Suprapubic skin (tissue), 3 donors: ENCODE results near the gene SPTBN1.

Experiments
- EP300 ChIP-seq: sonication (generic); formaldehyde crosslinking; IDR thresholded peaks from one replicate; pipeline ENCODE4 v1.6.1; 2017; ENCODE audit warnings: antibody characterized with exemption
- TF ChIP-seq, protein P1 (sequence below), 2 donors: fragments of 200-600 bp in 1 of 2; fragments of 450-650 bp in 1 of 2; sonication (generic) in 1 of 2; IDR thresholded peaks; one replicate each; pipeline ENCODE4 v1.5.1; 2016 to 2019; ENCODE audit warnings: antibody characterized with exemption in 2 of 2, mild to moderate bottlenecking in 1 of 2, moderate library complexity in 1 of 2

DNA sequence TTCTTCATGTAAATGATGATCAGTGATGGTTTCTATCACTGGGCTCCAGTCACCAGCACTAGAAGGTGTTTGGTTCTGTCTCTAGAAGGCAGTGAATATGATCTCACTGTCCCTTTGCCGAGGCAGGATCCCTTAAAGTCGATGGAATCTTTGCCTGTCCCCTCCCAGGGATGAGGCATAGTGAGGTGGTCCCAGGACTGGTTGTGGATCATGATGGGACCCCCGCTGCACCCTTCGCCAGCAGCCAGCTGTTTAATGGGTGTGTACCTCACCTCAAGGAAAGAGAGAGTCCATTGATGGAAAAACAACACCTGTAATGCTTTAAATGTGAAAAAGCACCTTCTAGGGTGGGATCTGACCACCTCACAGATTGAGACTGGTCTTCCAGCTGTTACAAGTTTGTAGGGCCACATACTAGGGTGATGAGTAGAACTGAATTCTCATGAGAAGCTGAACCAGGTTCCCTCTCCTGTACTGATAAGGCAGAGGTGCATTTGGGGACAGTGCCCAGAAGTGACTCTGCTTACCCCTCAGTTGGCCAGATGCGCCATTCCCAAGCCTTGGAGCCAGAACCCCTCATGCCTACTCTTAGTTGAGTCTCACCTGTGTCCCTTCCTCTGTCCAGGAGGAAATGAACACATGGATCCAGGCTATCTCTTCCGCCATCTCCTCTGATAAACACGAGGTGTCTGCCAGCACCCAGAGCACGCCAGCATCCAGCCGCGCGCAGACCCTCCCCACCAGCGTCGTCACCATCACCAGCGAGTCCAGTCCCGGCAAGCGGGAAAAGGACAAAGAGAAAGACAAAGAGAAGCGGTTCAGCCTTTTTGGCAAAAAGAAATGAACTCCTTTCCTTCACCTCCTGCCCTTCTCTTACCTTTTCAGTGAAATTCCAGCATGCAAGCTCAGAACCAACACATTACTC lies 211.9 kb downstream of the SPTBN1 start:
- TF ChIP-seq, protein P1, sequence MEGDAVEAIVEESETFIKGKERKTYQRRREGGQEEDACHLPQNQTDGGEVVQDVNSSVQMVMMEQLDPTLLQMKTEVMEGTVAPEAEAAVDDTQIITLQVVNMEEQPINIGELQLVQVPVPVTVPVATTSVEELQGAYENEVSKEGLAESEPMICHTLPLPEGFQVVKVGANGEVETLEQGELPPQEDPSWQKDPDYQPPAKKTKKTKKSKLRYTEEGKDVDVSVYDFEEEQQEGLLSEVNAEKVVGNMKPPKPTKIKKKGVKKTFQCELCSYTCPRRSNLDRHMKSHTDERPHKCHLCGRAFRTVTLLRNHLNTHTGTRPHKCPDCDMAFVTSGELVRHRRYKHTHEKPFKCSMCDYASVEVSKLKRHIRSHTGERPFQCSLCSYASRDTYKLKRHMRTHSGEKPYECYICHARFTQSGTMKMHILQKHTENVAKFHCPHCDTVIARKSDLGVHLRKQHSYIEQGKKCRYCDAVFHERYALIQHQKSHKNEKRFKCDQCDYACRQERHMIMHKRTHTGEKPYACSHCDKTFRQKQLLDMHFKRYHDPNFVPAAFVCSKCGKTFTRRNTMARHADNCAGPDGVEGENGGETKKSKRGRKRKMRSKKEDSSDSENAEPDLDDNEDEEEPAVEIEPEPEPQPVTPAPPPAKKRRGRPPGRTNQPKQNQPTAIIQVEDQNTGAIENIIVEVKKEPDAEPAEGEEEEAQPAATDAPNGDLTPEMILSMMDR (IDR thresholded peaks at IDR 0.05), result no peak
- no peak for TF ChIP-seq EP300
